Epithelial cell of proximal tubule (primary cell): ENCODE measurements around the gene FBXO45. TPM values are rescaled to one million over a fixed set of nuclear protein-coding genes. Genes with fewer than 3 reads are reported as not detected.
"Not testable (repeated sequence)": the region's sequence is repeated elsewhere in the genome, so short reads cannot be mapped to it uniquely, and the experiment has no call there.

Experiments
- DNase-seq: peaks from one replicate; pipeline ENCODE4 v3.0.0-alpha.2; 2011; ENCODE audit warnings: low read depth
- H3K4me3 ChIP-seq: 2 replicates; pipeline ENCODE4 v1.5.1; 2011; ENCODE audit warnings: low read depth, mild to moderate bottlenecking, low read length
- total RNA-seq: library from RNA; depleted of rRNA; stranded (reverse); fragments of >200 nt; gene quantifications from 2 replicates; pipeline ENCODE4 v1.2.3, GENCODE V29; 2015
- TF ChIP-seq, protein P1 (sequence below): conservative IDR thresholded peaks from 2 replicates; pipeline ENCODE4 v1.5.1; 2012; ENCODE audit warnings: low read depth, mild to moderate bottlenecking, low read length

The FBXO45 gene
- total RNA-seq, 1 donor from 2014 or later = 7.8 TPM

DNA sequence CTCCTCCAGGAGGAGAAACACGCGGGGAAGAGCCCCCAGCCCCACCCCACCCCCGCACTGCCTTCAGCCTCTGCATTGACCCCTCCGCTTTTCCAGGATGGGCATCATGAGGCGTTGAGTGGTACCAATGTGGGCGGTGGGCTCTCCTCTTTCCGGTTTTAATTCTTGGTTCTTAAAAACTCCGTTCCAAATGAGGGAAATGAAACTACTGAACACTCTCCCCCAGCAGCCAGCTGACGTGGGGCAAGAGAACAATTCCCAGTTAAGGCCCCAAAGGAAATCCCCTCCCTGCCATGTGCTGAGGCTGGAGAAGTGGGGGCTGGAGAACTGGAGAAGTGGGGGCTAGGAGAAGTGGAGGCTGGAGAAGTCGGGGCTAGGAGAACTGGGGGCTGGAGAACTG, 65.8 kb downstream of the FBXO45 start:
- H3K4me3 ChIP-seq = no peak overlapping the region
- TF ChIP-seq, protein P1, sequence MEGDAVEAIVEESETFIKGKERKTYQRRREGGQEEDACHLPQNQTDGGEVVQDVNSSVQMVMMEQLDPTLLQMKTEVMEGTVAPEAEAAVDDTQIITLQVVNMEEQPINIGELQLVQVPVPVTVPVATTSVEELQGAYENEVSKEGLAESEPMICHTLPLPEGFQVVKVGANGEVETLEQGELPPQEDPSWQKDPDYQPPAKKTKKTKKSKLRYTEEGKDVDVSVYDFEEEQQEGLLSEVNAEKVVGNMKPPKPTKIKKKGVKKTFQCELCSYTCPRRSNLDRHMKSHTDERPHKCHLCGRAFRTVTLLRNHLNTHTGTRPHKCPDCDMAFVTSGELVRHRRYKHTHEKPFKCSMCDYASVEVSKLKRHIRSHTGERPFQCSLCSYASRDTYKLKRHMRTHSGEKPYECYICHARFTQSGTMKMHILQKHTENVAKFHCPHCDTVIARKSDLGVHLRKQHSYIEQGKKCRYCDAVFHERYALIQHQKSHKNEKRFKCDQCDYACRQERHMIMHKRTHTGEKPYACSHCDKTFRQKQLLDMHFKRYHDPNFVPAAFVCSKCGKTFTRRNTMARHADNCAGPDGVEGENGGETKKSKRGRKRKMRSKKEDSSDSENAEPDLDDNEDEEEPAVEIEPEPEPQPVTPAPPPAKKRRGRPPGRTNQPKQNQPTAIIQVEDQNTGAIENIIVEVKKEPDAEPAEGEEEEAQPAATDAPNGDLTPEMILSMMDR = no peak
- DNase-seq = no peak

DNA sequence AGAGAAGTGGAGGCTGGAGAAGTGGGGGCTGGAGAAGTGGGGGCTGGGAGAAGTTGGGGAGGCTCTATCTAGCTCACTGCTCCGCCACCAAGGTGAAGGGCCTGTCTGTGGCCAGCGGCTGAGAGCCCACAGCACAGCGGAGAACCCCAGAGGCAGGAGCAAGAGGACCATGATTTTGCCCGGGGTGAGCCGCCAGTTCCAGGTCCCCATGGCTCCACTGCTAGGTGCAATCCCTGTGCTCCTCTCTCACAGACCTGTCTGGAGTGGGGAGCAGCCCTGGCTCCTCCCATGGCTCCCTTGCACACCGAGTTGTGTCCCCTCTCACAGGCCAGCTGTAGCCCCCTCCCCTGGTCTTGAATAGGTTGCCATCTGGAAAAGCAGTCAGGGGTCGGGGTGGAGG, 66.4 kb downstream of the FBXO45 start:
- H3K4me3 ChIP-seq = no peak overlapping the region
- TF ChIP-seq, protein P1 = no peak
- DNase-seq = no peak

DNA sequence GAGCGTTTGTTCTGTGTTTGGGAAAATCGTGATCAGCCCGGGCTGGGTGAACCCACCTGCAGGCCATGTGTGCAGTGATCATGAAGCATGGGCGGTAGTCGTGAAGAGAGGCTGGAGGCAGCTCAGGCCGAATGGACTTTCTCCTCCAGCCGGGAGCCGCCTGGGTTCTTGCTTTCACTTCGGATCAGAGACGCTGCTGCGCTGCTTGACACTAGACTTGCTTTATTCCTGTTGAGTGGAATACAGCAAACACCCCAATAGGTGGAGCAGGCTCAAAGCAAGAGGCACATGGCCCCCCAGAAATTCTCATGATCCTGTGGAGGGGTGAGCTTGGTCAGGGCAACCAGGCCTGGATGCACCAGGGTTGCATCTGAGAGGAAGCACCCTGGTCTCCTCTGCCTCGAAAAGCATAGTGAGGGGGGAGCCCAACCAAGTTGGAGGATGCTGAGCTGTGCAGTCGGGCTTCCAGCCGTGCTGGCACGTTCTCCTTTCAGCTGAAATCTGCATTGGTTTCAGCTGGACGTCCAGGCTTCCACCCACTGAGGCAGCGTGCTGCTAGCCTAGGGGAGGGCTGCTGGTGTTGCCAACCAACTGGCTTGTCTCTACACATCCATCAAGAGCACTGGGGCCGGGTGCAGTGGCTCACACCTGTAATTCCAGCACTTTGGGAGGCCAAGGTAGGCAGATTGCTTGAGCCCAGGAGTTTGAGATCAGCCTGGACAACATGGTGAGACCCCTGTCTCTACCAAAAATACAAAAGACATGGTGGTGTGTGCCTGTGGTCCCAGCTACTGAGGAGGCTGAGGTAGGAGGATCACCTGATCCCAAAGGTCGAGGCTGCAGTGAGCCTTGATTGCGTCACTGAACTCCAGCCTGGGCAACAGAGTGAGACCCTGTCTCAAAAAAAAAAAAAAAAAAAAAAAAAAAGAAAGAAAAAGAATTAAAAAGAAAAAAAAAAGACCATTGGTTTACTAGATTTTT, 68.2 kb downstream of the FBXO45 start:
- H3K4me3 ChIP-seq = no peak overlapping the region
- no peak for DNase-seq
- TF ChIP-seq, protein P1 = no peak

DNA sequence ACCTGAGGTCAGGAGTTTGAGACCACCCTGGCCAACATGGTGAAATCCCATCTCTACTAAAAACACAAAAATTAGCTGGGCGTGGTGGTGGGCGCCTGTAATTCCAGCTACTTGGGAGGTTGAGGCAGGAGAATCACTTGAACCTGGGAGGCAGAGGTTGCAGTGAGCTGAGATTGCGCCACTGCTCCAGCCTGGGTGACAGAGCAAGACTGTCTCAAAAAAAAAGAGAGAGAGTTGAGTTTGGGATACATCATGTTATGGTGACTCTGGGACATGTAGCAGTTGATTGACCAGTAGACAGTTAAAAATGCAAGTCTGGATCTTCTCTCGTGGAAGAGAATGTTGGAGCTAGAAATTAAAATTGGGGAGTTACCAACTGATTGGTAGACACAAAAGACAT, 69.5 kb downstream of the FBXO45 start:
- not testable (repeated sequence) for H3K4me3 ChIP-seq, DNase-seq

Other genes starting within 250 kb of the FBXO45 start
- 1.0 and 3.8 TPM in 2 replicates for gene TM4SF19, start 230.3 kb upstream of the FBXO45 start, total RNA-seq
- 6.8 and 7.9 TPM in 2 replicates for gene UBXN7, start 136.2 kb upstream of the FBXO45 start, total RNA-seq
- gene RNF168, start 64.9 kb upstream of the FBXO45 start, total RNA-seq = 14.0 and 17.5 TPM in 2 replicates
- gene SMCO1, start 53.3 kb upstream of the FBXO45 start, total RNA-seq = not detected in 2 replicates
- gene WDR53, start 106 bp upstream of the FBXO45 start, total RNA-seq = 8.5 and 9.2 TPM in 2 replicates
- gene NRROS, start 71.0 kb downstream of the FBXO45 start, total RNA-seq = 0.35 and 2.5 TPM in 2 replicates
- 1.2 and 1.7 TPM in 2 replicates for gene CEP19, start 143.6 kb downstream of the FBXO45 start, total RNA-seq
- 24.8 and 29.2 TPM in 2 replicates for gene PIGX, start 143.7 kb downstream of the FBXO45 start, total RNA-seq
- 36.5 and 52.1 TPM in 2 replicates for gene PAK2, start 171.2 kb downstream of the FBXO45 start, total RNA-seq